HepG2 (cell line): Measurements from ENCODE around the gene CEBPE. TPM values are rescaled to one million over a fixed set of nuclear protein-coding genes. Genes with fewer than 3 reads are reported as not detected.

Experiments
- ATAC-seq: fragments of 200-7000 bp; cut with Tn5 transposase; 3 replicates; pipeline ENCODE4 v1.9.1; 2020; ENCODE audit warnings: mild to moderate bottlenecking, moderate library complexity
- BruUV-seq: library from RNA; stranded (reverse); fragments of 400-500 nt; replicated peaks from 2 replicates; lab custom pipeline; 2021; lab: Mats Ljungman, UMichigan
- CTCF ChIA-PET: fragments of 300-600 bp; formaldehyde crosslinking; extraction: SDS; loops from one replicate; lab custom pipeline; 2021; ENCODE audit warnings: low total read pairs, inconsistent platforms, low intra/inter-chr PET ratio; lab: Yijun Ruan, JAX
- POLR2A ChIA-PET: fragments of 350-600 bp; sonication (Branson Sonifier 250); formaldehyde crosslinking; loops from one replicate; lab custom pipeline; 2020; ENCODE audit warnings: antibody characterized with exemption, inconsistent platforms; lab: Yijun Ruan, JAX
- DNase-seq: peaks from one replicate; pipeline ENCODE4 v3.0.0-alpha.2; 2015; ENCODE audit warnings: low spot score
- FAIRE-seq: peaks from 3 replicates; lab custom pipeline; 2011; peaks lifted over from hg19 to GRCh38; lab: Jason Lieb, UNC
- H2AFZ ChIP-seq: one replicate; pipeline ENCODE4 v1.6.1; 2011; ENCODE audit warnings: low read length, inconsistent platforms
- H3K27ac ChIP-seq: fragments of 300-600 bp; 3 replicates; pipeline ENCODE4 v1.8.0; 2011; ENCODE audit warnings: mixed run types, mild to moderate bottlenecking, mixed read lengths, low read length, inconsistent platforms; ENCODE audit not compliant: insufficient read depth; ENCODE audit errors: extremely low read length
- H3K27me3 ChIP-seq, 2 experiments: fragments of 200-600 bp in 1 of 2; 2 replicates in 1 of 2; 3 replicates in 1 of 2; pipeline versions ENCODE4 v1.6.0 to v1.8.0; 2011; ENCODE audit warnings: low read length in 2 of 2, mild to moderate bottlenecking in 2 of 2, moderate library complexity in 2 of 2, inconsistent platforms in 1 of 2; ENCODE audit not compliant: insufficient read depth in 2 of 2, control insufficient read depth in 1 of 2
- H3K36me3 ChIP-seq, 2 experiments: fragments of 200-600 bp in 1 of 2; replicated peaks in 1 of 2; 2 replicates in 1 of 2; 3 replicates in 1 of 2; pipeline versions ENCODE4 v1.5.1 to v1.8.0; 2011; ENCODE audit warnings: low read length in 2 of 2, inconsistent platforms in 1 of 2; ENCODE audit not compliant: insufficient read depth in 2 of 2, control insufficient read depth in 1 of 2
- H3K4me1 ChIP-seq: 2 replicates; pipeline ENCODE4 v1.5.1; 2012; ENCODE audit warnings: low read length, inconsistent platforms; ENCODE audit not compliant: insufficient read depth
- H3K4me2 ChIP-seq: 2 replicates; pipeline ENCODE4 v1.6.0; 2011; ENCODE audit warnings: low read depth, low read length, inconsistent platforms
- H3K4me3 ChIP-seq, 3 experiments: fragments of 200-600 bp in 1 of 3; sonication (generic), shearing (Covaris generic) in 1 of 3; replicated peaks in 1 of 3; 2 replicates each; pipeline ENCODE4 v1.5.1; 2011 to 2016; ENCODE audit warnings: low read length in 3 of 3, inconsistent platforms in 2 of 3, low read depth in 2 of 3, mild to moderate bottlenecking in 2 of 3, control low read depth in 1 of 3, mixed read lengths in 1 of 3; ENCODE audit not compliant: insufficient read depth in 1 of 3
- H3K79me2 ChIP-seq: one replicate; pipeline ENCODE4 v1.6.1; 2011; ENCODE audit warnings: low read length, inconsistent platforms; ENCODE audit not compliant: insufficient read depth
- H3K9ac ChIP-seq: 2 replicates; pipeline ENCODE4 v1.6.0; 2011; ENCODE audit warnings: mild to moderate bottlenecking, low read depth, low read length, inconsistent platforms; ENCODE audit not compliant: insufficient read depth
- H3K9me3 ChIP-seq: 2 replicates; pipeline ENCODE4 v1.5.1; 2012; ENCODE audit warnings: mild to moderate bottlenecking, low read length
- H4K20me1 ChIP-seq: 2 replicates; pipeline ENCODE4 v1.6.0; 2011; ENCODE audit warnings: inconsistent platforms, mild to moderate bottlenecking, low read length, moderate library complexity; ENCODE audit not compliant: insufficient read depth
- CCDC6 ChIP-seq: sonication (generic); formaldehyde crosslinking; IDR thresholded peaks from 2 replicates; pipeline ENCODE4 v1.8.1; 2022; ENCODE audit warnings: mild to moderate bottlenecking, missing genetic modification reagents, moderate library complexity
- DNMT3B ChIP-seq: conservative IDR thresholded peaks from 2 replicates; pipeline ENCODE4 v1.6.1; 2016; ENCODE audit warnings: missing biosample characterization, control low read depth
- EED ChIP-seq: sonication (generic); formaldehyde crosslinking; IDR thresholded peaks from 2 replicates; pipeline ENCODE4 v1.5.0; 2020; ENCODE audit warnings: mild to moderate bottlenecking, missing genetic modification reagents
- ERF ChIP-seq: IDR thresholded peaks from 2 replicates; pipeline ENCODE4 v1.6.1; 2018; ENCODE audit warnings: missing biosample characterization, missing genetic modification reagents
- EZH2 ChIP-seq: conservative IDR thresholded peaks from 2 replicates; pipeline ENCODE4 v1.6.1; 2012; ENCODE audit warnings: mild to moderate bottlenecking, low read depth, low read length, moderate library complexity
- GATAD2A ChIP-seq: IDR thresholded peaks from 2 replicates; pipeline ENCODE4 v1.6.1; 2016
- HIC2 ChIP-seq: sonication (generic); formaldehyde crosslinking; IDR thresholded peaks from 2 replicates; pipeline ENCODE4 v1.9.0; 2022; ENCODE audit warnings: low read depth, missing genetic modification reagents
- HNRNPK ChIP-seq: fragments of 200-400 bp; formaldehyde crosslinking; IDR thresholded peaks from 2 replicates; pipeline ENCODE4 v1.6.1; 2018; ENCODE audit warnings: low read length, low read depth, moderate library complexity, mild to moderate bottlenecking; ENCODE audit not compliant: poor library complexity, severe bottlenecking
- HOXA7 ChIP-seq: sonication (generic); formaldehyde crosslinking; IDR thresholded peaks from 2 replicates; pipeline ENCODE4 v1.8.1; 2022; ENCODE audit warnings: mild to moderate bottlenecking, missing genetic modification reagents, moderate library complexity
- HOXD1 ChIP-seq: sonication (generic); formaldehyde crosslinking; IDR thresholded peaks from 2 replicates; pipeline ENCODE4 v1.5.0; 2020; ENCODE audit warnings: missing genetic modification reagents
- KLF13 ChIP-seq: sonication (generic); formaldehyde crosslinking; IDR thresholded peaks from 2 replicates; pipeline ENCODE4 v1.4.0; 2020; ENCODE audit warnings: mild to moderate bottlenecking, missing genetic modification reagents
- PAWR ChIP-seq: sonication (generic); formaldehyde crosslinking; IDR thresholded peaks from 2 replicates; pipeline ENCODE4 v1.4.0; 2020; ENCODE audit warnings: missing genetic modification reagents, mild to moderate bottlenecking, borderline replicate concordance
- RXRA ChIP-seq: sonication (generic); formaldehyde crosslinking; IDR thresholded peaks from 2 replicates; pipeline ENCODE4 v1.5.1; 2020; ENCODE audit warnings: missing genetic modification reagents
- SP4 ChIP-seq: sonication (generic); formaldehyde crosslinking; IDR thresholded peaks from 2 replicates; pipeline ENCODE4 v1.8.1; 2023; ENCODE audit warnings: mild to moderate bottlenecking, missing genetic modification reagents
- ZFP62 ChIP-seq: sonication (generic); formaldehyde crosslinking; IDR thresholded peaks from 2 replicates; pipeline ENCODE4 v1.4.0; 2020; ENCODE audit warnings: missing genetic modification reagents
- ZNF280B ChIP-seq: sonication (generic); formaldehyde crosslinking; IDR thresholded peaks from 2 replicates; pipeline ENCODE4 v1.5.0; 2020; ENCODE audit warnings: missing genetic modification reagents, mild to moderate bottlenecking, borderline replicate concordance
- ZNF7 ChIP-seq: IDR thresholded peaks from 2 replicates; pipeline ENCODE4 v1.6.1; 2016; ENCODE audit warnings: missing biosample characterization, missing genetic modification reagents
- ZNF879 ChIP-seq: sonication (generic); formaldehyde crosslinking; IDR thresholded peaks from 2 replicates; pipeline ENCODE4 v1.8.1; 2023; ENCODE audit warnings: missing genetic modification reagents
- ZXDC ChIP-seq: sonication (generic); formaldehyde crosslinking; IDR thresholded peaks from 2 replicates; pipeline ENCODE4 v1.5.0; 2020; ENCODE audit warnings: mild to moderate bottlenecking, missing genetic modification reagents
- WGBS: methylation state at CpG from one replicate; pipeline ENCODE4 v1.1.6; 2017; ENCODE audit warnings: low lambda C conversion rate; 5-methylcytosine and 5-hydroxymethylcytosine counted together
- in situ Hi-C: cut with HindIII; loops from 2 replicates; pipeline ENCODE4 v1.10.0; 2017; ENCODE audit warnings: low pct_unique_long_range_greater_than_20kb; ENCODE audit not compliant: extremely low pct_ligation_motif_present
- intact Hi-C: fragments of 100-400 bp; cut with micrococcal nuclease; formaldehyde crosslinking; loops from one replicate; pipeline ENCODE4 v1.10.0; 2022; ENCODE audit not compliant: unreplicated experiment
- polyA plus RNA-seq, 8 experiments: library from polyadenylated mRNA; depleted of rRNA in 3 of 8; stranded (reverse) in 7 of 8; unstranded in 1 of 8; fragments of >200 nt; fragmentation: Illumina TruSeq in 4 of 8; extraction: Trizol in 4 of 8; gene quantifications; 2 replicates each; pipeline versions ENCODE4 v1.2.1 to v1.2.3, GENCODE V29; 2011 to 2016; ENCODE audit warnings: low read depth in 4 of 8, missing spikeins in 1 of 8, mixed read lengths in 1 of 8; ENCODE audit not compliant: insufficient read depth in 1 of 8
- total RNA-seq, 5 experiments: library from RNA; depleted of rRNA; stranded (reverse); fragments of >200 nt; fragmentation: Illumina TruSeq; extraction: Trizol; gene quantifications; 2 replicates each; pipeline ENCODE4 v1.2.3, GENCODE V29; 2016; ENCODE audit warnings: low read depth in 1 of 5

CEBPE gene
- total and polyA plus RNA-seq, 2 of the 13 experiments (the other 11 are each of a cell fraction or from before 2014, with no cell fraction given): 0.09 to 0.11 TPM

- Histone ChIP-seq H2AFZ (no peak overlapping the region), H3K79me2 (no peaks in the 10 kb centered on the region), H3K36me3 (no peaks in the 10 kb centered on the region), H3K4me3 (no peak overlapping the region), H3K27me3 (peaks cover 39 to 79% of the 10 kb centered on the region in 2 experiments), H3K4me1 (peaks cover 25% of the 10 kb centered on the region), H4K20me1 (no peaks in the 10 kb centered on the region), H3K4me2 (no peak overlapping the region), H3K9me3 (no peaks in the 10 kb centered on the region), H3K9ac (no peak overlapping the region), H3K27ac (no peak overlapping the region)
- ATAC-seq: peak; percentile 26
- in situ Hi-C loops (no loop called here), intact Hi-C loops (no loop called here)
- no TSS peak for BruUV-seq
- POLR2A ChIA-PET: interaction anchor here (1.4 to 6.6 kb wide), 3 partner anchors 18 to 106 kb away, joined by 3 to 66 read pairs (median 8); partner anchors contain the start of genes ACIN1 and C14orf119
- 10% methylated on average over 12 of the region's 12 CpGs for WGBS
- FAIRE-seq: no peak
- CTCF ChIA-PET: interaction anchor here (1.0 to 1.6 kb wide), 2 partner anchors 9 to 74 kb away, joined by 4 to 5 read pairs; no protein-coding TSS in a partner anchor
- DNase-seq: no peak
- TF ChIP-seq HNRNPK: peak; percentile 69
- no peak for TF ChIP-seq CCDC6 (CRISPR knock-in tag)
- no peak for TF ChIP-seq ZFP62 (CRISPR knock-in tag)
- TF ChIP-seq ZNF280B (CRISPR knock-in tag): peak; percentile 71; the same call in 1 of the 2 replicates
- TF ChIP-seq ZNF879 (CRISPR knock-in tag): no peak
- TF ChIP-seq ZNF7 (CRISPR knock-in tag): no peak
- no peak for TF ChIP-seq PAWR (CRISPR knock-in tag)
- TF ChIP-seq HOXA7: no peak
- no peak for TF ChIP-seq GATAD2A (CRISPR knock-in tag)
- peak; percentile 37; the same call in 1 of the 2 replicates for TF ChIP-seq EZH2
- TF ChIP-seq SP4 (CRISPR knock-in tag): no peak; the same call in 1 of the 2 replicates
- 0 out of 2 replicates have a peak, but pooled peaks have one; percentile 58 for TF ChIP-seq KLF13 (CRISPR knock-in tag)
- no peak for TF ChIP-seq HOXD1
- TF ChIP-seq RXRA (CRISPR knock-in tag): no peak
- peak; percentile 65; the same call in 1 of the 2 replicates for TF ChIP-seq ZXDC (CRISPR knock-in tag)
- TF ChIP-seq DNMT3B (CRISPR knock-in tag): no peak
- TF ChIP-seq HIC2: no peak
- TF ChIP-seq ERF: no peak
- peak; percentile 41; the same call in 1 of the 2 replicates for TF ChIP-seq EED
Measured at GRCh38 chr14:23112359-23113178, 6.5 kb downstream of the CEBPE start.
